ENCODE results near the gene CHST2. TPM values are rescaled to one million over a fixed set of nuclear protein-coding genes. Genes with fewer than 3 reads are reported as not detected.
"Not testable (repeated sequence)": the region's sequence is repeated elsewhere in the genome, so short reads cannot be mapped to it uniquely, and the experiment has no call there.

Gene CHST2
- total RNA-seq, 1 experiment from 2014 or later, result 17.3 TPM

DNA sequence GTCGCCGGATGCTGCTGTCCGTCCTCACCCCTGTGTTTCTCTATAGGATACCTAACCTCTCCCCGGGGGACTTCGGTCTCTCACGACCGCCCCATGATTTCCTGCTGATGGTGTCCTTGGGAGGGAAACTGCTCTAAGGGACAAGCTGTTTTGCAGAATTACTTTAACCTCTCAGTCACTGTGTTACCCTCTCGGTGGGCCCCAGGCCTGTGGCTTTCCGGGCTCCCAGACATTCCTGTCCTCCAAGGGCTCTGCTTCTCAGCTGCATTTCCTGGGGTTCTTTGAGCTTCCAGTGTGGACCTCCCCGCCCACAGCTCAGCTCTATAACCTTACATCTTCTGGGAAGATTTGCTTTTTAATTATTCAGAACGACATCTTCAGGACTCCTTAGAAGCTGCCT is 40.9 kb downstream of the CHST2 start (continued):
- TF ChIP-seq RORB (CRISPR knock-in tag; IDR thresholded peaks at IDR 0.05), result no peak
- no peak for TF ChIP-seq FOXJ3 (CRISPR knock-in tag; IDR thresholded peaks at IDR 0.05; ENCODE audit: borderline replicate concordance)
- no peak for TF ChIP-seq SP1 (CRISPR knock-in tag; conservative IDR thresholded peaks at IDR 0.05)
- no peak for TF ChIP-seq ZNF219 (CRISPR knock-in tag; IDR thresholded peaks at IDR 0.05; ENCODE audit: borderline replicate concordance)
- no peak for TF ChIP-seq CREM (CRISPR knock-in tag; IDR thresholded peaks at IDR 0.05)
- TF ChIP-seq, protein P1, sequence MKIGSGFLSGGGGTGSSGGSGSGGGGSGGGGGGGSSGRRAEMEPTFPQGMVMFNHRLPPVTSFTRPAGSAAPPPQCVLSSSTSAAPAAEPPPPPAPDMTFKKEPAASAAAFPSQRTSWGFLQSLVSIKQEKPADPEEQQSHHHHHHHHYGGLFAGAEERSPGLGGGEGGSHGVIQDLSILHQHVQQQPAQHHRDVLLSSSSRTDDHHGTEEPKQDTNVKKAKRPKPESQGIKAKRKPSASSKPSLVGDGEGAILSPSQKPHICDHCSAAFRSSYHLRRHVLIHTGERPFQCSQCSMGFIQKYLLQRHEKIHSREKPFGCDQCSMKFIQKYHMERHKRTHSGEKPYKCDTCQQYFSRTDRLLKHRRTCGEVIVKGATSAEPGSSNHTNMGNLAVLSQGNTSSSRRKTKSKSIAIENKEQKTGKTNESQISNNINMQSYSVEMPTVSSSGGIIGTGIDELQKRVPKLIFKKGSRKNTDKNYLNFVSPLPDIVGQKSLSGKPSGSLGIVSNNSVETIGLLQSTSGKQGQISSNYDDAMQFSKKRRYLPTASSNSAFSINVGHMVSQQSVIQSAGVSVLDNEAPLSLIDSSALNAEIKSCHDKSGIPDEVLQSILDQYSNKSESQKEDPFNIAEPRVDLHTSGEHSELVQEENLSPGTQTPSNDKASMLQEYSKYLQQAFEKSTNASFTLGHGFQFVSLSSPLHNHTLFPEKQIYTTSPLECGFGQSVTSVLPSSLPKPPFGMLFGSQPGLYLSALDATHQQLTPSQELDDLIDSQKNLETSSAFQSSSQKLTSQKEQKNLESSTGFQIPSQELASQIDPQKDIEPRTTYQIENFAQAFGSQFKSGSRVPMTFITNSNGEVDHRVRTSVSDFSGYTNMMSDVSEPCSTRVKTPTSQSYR (CRISPR knock-in tag; IDR thresholded peaks at IDR 0.05), result no peak

DNA sequence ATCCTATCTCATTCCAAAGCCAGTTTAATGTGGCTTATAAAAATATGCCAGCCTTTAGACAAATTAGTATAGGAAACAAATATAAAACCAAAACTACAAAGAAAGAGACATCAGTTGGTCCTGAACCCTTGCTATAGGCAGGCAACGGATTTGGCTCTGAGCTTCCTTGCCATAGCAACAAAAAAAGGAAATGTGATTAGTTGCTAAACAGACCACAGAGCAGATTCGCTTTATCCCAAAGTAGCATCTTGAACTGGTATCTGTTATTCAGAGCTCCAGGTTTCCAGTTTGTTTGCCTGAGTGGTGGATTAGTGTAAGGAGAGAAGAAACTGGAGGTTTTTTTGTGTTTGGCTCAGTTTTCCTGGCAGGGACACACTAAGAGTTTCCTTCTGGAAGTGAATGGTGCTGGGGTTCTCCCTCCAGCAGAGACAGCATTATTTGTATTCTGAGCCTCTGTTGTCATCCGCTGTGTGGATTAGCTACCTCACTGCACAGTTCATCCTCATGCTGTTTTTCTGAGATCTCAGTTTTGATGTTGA is 44.1 kb downstream of the CHST2 start:
- Mint-ChIP-seq H3K9me3 (no peaks in the 10 kb centered on the region), H3K4me3 (no peak overlapping the region), H3K27ac (no peak overlapping the region), H3K27me3 (ENCODE audit: low read depth) (no peaks in the 10 kb centered on the region), H3K36me3 (no peaks in the 10 kb centered on the region), H3K4me1 (peaks cover 18% of the 10 kb centered on the region)
- ATAC-seq (no peak), DNase-seq (ENCODE audit: low spot score) (no peak)
- POLR2A ChIA-PET, result no interaction called here
- TF ChIP-seq FOXK1 (CRISPR knock-in tag; IDR thresholded peaks at IDR 0.05) (no peak), ETV6 (CRISPR knock-in tag; IDR thresholded peaks at IDR 0.05) (no peak), NR1H2 (CRISPR knock-in tag; IDR thresholded peaks at IDR 0.05) (no peak), ELF4 (CRISPR knock-in tag; IDR thresholded peaks at IDR 0.05; ENCODE audit: low read depth) (no peak), ZNF263 (CRISPR knock-in tag; IDR thresholded peaks at IDR 0.05; ENCODE audit: low read depth) (no peak), ZNF423 (CRISPR knock-in tag; IDR thresholded peaks at IDR 0.05) (no peak)
- TF ChIP-seq, protein P2, sequence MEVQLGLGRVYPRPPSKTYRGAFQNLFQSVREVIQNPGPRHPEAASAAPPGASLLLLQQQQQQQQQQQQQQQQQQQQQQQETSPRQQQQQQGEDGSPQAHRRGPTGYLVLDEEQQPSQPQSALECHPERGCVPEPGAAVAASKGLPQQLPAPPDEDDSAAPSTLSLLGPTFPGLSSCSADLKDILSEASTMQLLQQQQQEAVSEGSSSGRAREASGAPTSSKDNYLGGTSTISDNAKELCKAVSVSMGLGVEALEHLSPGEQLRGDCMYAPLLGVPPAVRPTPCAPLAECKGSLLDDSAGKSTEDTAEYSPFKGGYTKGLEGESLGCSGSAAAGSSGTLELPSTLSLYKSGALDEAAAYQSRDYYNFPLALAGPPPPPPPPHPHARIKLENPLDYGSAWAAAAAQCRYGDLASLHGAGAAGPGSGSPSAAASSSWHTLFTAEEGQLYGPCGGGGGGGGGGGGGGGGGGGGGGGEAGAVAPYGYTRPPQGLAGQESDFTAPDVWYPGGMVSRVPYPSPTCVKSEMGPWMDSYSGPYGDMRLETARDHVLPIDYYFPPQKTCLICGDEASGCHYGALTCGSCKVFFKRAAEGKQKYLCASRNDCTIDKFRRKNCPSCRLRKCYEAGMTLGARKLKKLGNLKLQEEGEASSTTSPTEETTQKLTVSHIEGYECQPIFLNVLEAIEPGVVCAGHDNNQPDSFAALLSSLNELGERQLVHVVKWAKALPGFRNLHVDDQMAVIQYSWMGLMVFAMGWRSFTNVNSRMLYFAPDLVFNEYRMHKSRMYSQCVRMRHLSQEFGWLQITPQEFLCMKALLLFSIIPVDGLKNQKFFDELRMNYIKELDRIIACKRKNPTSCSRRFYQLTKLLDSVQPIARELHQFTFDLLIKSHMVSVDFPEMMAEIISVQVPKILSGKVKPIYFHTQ (CRISPR knock-in tag; IDR thresholded peaks at IDR 0.05), result no peak
- TF ChIP-seq, protein P3, sequence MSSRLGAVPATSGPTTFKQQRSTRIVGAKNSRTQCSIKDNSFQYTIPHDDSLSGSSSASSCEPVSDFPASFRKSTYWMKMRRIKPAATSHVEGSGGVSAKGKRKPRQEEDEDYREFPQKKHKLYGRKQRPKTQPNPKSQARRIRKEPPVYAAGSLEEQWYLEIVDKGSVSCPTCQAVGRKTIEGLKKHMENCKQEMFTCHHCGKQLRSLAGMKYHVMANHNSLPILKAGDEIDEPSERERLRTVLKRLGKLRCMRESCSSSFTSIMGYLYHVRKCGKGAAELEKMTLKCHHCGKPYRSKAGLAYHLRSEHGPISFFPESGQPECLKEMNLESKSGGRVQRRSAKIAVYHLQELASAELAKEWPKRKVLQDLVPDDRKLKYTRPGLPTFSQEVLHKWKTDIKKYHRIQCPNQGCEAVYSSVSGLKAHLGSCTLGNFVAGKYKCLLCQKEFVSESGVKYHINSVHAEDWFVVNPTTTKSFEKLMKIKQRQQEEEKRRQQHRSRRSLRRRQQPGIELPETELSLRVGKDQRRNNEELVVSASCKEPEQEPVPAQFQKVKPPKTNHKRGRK (CRISPR knock-in tag; IDR thresholded peaks at IDR 0.05; ENCODE audit: borderline replicate concordance), result no peak
- TF ChIP-seq, protein P4, sequence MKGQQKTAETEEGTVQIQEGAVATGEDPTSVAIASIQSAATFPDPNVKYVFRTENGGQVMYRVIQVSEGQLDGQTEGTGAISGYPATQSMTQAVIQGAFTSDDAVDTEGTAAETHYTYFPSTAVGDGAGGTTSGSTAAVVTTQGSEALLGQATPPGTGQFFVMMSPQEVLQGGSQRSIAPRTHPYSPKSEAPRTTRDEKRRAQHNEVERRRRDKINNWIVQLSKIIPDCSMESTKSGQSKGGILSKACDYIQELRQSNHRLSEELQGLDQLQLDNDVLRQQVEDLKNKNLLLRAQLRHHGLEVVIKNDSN (CRISPR knock-in tag; IDR thresholded peaks at IDR 0.05), result no peak
- CTCF ChIA-PET, result no interaction called here

DNA sequence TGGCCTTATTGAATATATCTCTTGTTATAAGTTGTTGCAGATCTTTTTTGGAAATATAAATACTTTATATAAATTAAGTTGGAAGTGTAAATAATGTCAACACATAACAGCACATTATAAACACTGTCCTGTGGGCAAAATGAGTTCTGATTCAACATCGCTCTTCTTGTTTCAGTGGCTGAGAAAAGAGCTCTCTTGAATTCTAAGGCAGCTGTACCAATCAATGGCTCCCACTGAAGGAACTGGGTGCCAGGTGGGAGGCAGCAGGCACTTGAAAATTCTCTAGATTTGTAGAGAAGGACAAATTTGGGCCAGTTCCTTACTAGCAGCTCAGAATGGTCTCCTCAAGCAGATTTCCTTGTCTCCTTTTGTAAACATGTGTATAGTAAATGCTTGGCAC is 45.6 kb downstream of the CHST2 start:
- CTCF ChIA-PET, result no interaction called here
- DNase-seq (ENCODE audit: low spot score), result no peak
- POLR2A ChIA-PET, result no interaction called here
- Mint-ChIP-seq H3K27ac (no peak overlapping the region), H3K9me3 (no peaks in the 10 kb centered on the region), H3K27me3 (ENCODE audit: low read depth) (no peaks in the 10 kb centered on the region), H3K4me3 (no peak overlapping the region), H3K4me1 (peaks cover 17% of the 10 kb centered on the region), H3K36me3 (no peaks in the 10 kb centered on the region)
- ATAC-seq, result no peak
- no peak for TF ChIP-seq IRF2 (CRISPR knock-in tag; IDR thresholded peaks at IDR 0.05; ENCODE audit: borderline replicate concordance, low read depth)

DNA sequence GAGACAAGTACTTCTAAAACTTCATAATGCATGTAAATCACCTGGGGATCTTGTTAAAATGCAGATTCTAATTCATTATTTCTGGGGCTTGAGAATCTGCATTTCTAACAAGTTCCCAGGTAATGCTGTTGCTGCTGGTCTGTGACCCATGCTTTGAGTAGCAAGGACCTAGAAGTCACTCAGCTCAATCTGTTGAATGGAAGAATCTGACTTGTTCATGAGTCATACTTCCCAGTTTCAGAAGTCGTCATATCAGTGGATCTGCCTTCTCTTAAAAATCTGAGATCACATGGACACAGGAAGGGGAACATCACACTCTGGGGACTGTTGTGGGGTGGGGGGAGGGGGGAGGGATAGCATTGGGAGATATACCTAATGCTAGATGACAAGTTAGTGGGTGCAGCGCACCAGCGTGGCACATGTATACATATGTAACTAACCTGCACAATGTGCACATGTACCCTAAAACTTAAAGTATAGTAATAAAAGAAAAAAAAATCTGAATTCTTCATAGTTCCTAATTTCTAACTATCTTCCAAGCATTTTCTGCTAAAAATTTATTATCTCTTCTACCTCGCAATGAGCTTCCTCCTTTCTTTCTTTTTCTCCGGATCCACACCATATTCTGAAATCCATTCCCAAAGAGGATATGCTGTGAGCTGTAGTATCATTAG is 46.2 kb downstream of the CHST2 start:
- H3K27ac Mint-ChIP-seq; DNase-seq (ENCODE audit: low spot score); H3K4me3 Mint-ChIP-seq; POLR2A ChIA-PET; H3K27me3 Mint-ChIP-seq (ENCODE audit: low read depth); H3K36me3 Mint-ChIP-seq; H3K9me3 Mint-ChIP-seq; ATAC-seq; CTCF ChIA-PET: not testable (repeated sequence)
- peaks cover 14% of the 10 kb centered on the region for H3K4me1 Mint-ChIP-seq

Data from WTC11 (cell line).